NK-92 (cell line): ENCODE results near the gene GRK7.
"Not testable (repeated sequence)": the region's sequence is repeated elsewhere in the genome, so short reads cannot be mapped to it uniquely, and the experiment has no call there.

Experiments used
- DNase-seq: peaks from one replicate; lab custom pipeline; 2025; ENCODE audit not compliant: unreplicated experiment; lab: John Stamatoyannopoulos, UW

The GRK7 gene

GRCh38 chr3:141793476-141794260 is 30.5 kb downstream of the GRK7 start:
- no peak for DNase-seq

GRCh38 chr3:141795276-141795675 is 32.1 kb downstream of the GRK7 start:
- DNase-seq, result no peak

GRCh38 chr3:141795741-141796080 is 32.5 kb downstream of the GRK7 start:
- no peak for DNase-seq

GRCh38 chr3:141796081-141796888 is 33.1 kb downstream of the GRK7 start:
- DNase-seq, result no peak

- DNase-seq, result no peak
These were observed 33.9 kb downstream of the GRK7 start for GRCh38 chr3:141796889-141797781.

GRCh38 chr3:141797819-141798447 is 34.7 kb downstream of the GRK7 start:
- no peak for DNase-seq

- DNase-seq, result no peak
These were observed 35.2 kb downstream of the GRK7 start for GRCh38 chr3:141798448-141798845.

GRCh38 chr3:141802316-141803077 is 39.3 kb downstream of the GRK7 start:
- DNase-seq, result no peak

- not testable (repeated sequence) for DNase-seq
These were observed 40.3 kb downstream of the GRK7 start for GRCh38 chr3:141803538-141803937.

GRCh38 chr3:141804447-141804777 is 41.2 kb downstream of the GRK7 start:
- no peak for DNase-seq

GRCh38 chr3:141804778-141805639 is 41.8 kb downstream of the GRK7 start:
- DNase-seq, result no peak

GRCh38 chr3:141807277-141808033 is 44.2 kb downstream of the GRK7 start:
- DNase-seq, result no peak

- DNase-seq, result no peak
These were observed 45.4 kb downstream of the GRK7 start for GRCh38 chr3:141808586-141808985.

- no peak for DNase-seq
These were observed 47.0 kb downstream of the GRK7 start for GRCh38 chr3:141810161-141810560.

GRCh38 chr3:141811348-141811747 is 48.1 kb downstream of the GRK7 start:
- no peak for DNase-seq

- no peak for DNase-seq
These were observed 48.9 kb downstream of the GRK7 start for GRCh38 chr3:141812084-141812483.

GRCh38 chr3:141812586-141812985 is 49.4 kb downstream of the GRK7 start:
- no peak for DNase-seq
